ENCODE measurements around the gene OLFM1.
"Not testable (repeated sequence)": the region's sequence is repeated elsewhere in the genome, so short reads cannot be mapped to it uniquely, and the experiment has no call there.

Gene OLFM1

GRCh38 chr9:135158564-135158937 lies 71.1 kb downstream of the OLFM1 start:
- DNase-seq = no peak

DNA sequence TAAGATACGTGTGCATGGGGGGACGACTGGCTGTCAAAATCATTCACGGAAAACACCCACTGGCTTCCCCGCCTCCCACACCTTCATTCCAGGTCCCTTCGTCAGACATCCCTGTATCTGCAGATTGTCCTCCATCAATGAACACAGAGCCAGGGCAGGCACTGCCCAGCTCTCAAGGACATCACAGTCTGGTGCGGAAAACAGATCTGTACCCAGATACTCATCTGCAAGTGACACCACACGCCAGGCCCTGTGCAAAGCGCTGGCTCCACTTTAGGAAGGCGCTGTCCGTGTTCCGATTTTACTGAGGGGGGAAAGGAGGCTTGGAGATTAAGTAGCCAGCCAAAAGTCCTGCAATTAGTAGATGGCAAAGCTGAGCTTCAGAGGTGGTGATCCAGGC lies 72.3 kb downstream of the OLFM1 start:
- DNase-seq = no peak

DNA sequence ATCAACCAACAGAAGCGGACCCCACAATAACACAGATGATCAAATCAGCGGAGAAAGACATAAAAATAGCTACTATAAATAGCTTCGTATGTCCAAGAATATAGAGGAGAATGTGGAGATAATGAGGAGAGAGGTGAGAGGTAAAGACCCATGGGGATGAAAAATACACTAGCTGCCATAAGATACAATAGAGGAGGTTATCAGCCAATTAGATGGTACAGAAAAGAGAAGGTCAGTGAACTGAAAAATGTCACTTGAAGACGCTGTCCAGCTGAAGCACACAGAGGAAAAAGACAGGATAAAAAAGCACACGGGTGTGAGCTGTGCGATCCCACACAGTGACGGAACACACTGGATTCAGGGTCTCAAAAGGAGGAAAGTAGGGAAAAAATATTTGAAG lies 73.4 kb downstream of the OLFM1 start:
- no peak for DNase-seq

DNA sequence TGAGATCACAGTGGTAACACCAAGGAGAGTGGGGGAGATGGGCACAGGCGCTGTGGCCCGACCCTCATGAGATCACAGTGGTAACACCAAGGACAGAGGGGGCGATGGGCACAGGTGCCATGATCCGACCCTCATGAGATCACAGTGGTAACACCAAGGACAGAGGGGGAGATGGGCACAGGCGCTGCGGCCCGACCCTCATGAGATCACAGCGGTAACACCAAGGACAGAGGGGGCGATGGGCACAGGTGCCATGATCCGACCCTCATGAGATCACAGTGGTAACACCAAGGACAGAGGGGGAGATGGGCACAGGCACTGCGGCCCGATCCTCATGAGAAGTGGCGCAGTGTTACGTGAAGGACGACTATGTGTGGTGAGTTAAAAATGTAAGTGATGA lies 75.1 kb downstream of the OLFM1 start:
- DNase-seq = not testable (repeated sequence)

DNA sequence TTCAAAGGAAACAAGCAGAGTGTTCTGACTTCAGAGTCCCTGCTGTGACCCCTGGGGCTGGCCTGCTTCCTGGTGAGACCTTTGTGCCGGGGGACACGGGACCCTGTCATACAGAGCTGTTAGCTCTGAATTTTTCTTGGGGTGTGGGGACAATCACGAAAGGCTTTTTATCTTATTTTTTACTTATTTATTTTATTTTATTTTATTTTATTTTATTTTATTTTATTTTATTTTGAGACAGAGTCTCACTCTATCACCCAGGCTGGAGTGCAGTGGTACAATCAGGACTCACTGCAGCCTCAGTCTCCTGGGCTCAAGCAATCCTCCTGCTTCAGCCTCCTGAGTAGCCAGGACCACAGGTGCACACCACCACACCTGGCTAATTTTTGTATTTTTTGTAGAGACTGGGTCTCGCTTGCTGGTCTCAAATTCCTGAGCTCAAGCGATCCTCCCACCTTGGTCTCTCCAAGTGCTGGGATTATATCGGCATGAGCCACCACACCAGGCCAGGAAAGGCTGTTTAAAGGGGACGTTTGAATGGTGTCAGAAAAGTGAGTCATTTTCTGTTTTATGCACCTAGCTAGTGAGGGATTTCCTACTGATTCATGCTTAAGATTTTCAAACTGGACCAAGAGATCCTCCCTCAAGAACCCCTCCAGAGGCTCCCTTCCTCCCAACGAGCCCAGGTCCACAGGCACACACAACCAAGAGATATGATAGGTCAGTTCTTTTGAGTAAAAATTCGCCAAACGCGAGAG lies 75.7 kb downstream of the OLFM1 start:
- DNase-seq = no peak

GRCh38 chr9:135164036-135164435 lies 76.6 kb downstream of the OLFM1 start:
- DNase-seq = no peak

- no peak for DNase-seq
These were observed 77.7 kb downstream of the OLFM1 start for GRCh38 chr9:135165003-135165711.

GRCh38 chr9:135165756-135166519 lies 78.5 kb downstream of the OLFM1 start:
- DNase-seq = no peak

DNA sequence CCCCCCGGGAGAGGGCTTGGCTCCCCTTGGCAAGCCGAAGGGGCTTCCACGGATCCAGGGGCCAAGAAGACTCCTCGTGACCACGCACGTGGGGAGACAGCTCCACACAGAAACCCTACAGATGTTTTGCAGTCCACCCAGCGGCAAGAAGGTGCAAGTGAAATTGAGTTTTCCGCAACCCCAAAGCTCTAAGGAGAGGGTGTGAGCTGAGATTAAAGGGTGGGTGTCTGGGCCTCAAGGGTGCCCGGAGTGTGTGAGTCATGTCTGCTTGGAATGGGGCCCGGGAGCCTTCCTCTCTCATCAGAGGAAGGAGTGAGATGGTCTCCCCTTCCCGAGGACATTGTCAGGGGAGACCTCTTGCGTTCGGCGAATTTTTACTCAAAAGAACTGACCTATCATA lies 79.1 kb downstream of the OLFM1 start:
- DNase-seq = no peak

DNA sequence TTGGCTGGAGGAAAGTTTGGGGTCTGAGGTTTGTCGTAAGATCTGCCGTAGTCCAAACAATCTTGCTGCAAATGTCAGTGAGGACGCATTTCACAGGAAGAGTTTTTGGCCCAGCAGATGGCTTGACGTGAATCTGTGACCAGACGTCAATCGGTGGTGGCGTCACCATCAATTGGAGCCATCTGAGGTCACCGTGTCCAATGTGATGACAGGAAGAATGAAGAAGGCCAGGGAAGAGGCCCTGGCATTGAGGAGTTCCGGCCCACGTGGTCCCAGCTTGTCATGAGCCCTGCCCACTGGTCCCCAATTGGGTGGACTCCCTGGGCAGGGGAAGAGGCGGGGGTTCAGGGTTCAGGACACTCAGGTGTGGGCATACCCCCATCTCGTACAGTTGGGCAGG lies 79.9 kb downstream of the OLFM1 start:
- DNase-seq = no peak

DNA sequence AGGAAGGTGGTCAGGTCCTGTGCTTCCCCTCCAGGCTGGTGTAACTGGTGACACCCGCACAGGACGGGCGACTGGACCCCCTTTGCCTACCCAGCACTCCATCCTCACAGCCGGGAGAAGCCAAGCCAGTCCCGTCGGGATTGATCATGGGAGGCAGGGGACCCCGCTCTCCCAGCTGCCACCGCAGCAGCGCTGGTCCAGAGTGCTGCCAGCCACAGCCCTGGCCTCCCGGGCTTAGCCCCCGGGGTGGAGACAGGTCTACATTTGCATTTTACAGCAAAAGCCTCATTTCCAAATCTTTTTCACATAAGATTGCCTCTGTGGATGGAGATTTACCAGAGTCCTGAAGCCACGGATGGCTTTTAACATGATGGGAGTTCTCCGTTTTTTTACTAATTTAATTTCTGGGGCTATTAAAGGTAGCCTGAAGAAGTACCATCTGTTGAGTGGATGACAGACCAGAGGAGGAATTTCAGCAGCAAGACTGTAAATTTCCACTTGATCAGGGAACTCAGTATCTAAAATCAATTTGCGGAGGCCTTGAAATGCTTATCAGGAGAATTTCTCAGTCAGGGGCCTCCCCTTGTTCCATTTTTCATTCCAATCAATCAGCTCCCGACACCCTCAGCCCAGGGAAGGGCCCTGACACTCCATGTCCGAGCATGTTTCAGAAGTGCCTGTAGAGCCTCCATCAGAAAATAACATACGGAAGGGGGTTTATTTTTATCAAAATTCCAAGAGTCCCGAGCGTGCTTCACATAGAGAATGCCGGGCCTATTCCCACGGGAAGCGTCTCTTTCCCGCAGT lies 80.6 kb downstream of the OLFM1 start:
- DNase-seq = no peak

- no peak for DNase-seq
These were observed 82.3 kb downstream of the OLFM1 start for GRCh38 chr9:135169709-135170226.

- DNase-seq = no peak
These were observed 83.1 kb downstream of the OLFM1 start for GRCh38 chr9:135170535-135170934.
